DND-41 (cell line): ENCODE results near the gene MESP2.

ENCODE experiments used
- CTCF ChIP-seq: IDR thresholded peaks from 2 replicates; pipeline ENCODE4 v1.5.1; 2012; ENCODE audit warnings: borderline replicate concordance, low read length, moderate library complexity, mild to moderate bottlenecking; ENCODE audit not compliant: poor library complexity, severe bottlenecking; ENCODE audit errors: extremely low read depth
- EZH2 ChIP-seq: IDR thresholded peaks from 3 replicates; pipeline ENCODE4 v1.6.1; 2012; ENCODE audit warnings: borderline replicate concordance, low read depth, mild to moderate bottlenecking, moderate library complexity, low read length, inconsistent platforms; ENCODE audit not compliant: severe bottlenecking

GRCh38 chr15:89825271-89825940, 49.3 kb downstream of the MESP2 start:
- no peak for TF ChIP-seq CTCF
- TF ChIP-seq EZH2: no peak
